ENCODE results near the gene HSDL1. TPM values are rescaled to one million over a fixed set of nuclear protein-coding genes. Genes with fewer than 3 reads are reported as not detected.
"Not testable (repeated sequence)": the region's sequence is repeated elsewhere in the genome, so short reads cannot be mapped to it uniquely, and the experiment has no call there.

HSDL1 gene
- total RNA-seq, 1 donor from 2014 or later, result 15.3 TPM

- Mint-ChIP-seq H3K4me3 (no peak overlapping the region), H3K27ac (no peak overlapping the region)
- ATAC-seq (ENCODE audit: low read depth), result no peak
Measured at GRCh38 chr16:84121007-84121406, 24.0 kb downstream of the HSDL1 start.

GRCh38 chr16:84120023-84120422 lies 25.0 kb downstream of the HSDL1 start:
- peaks cover 30% of the 10 kb centered on the region for H3K4me1 Mint-ChIP-seq
- peaks cover 19% of the 10 kb centered on the region for H3K36me3 Mint-ChIP-seq (ENCODE audit: low read depth)
- H3K27me3 Mint-ChIP-seq, result no peaks in the 10 kb centered on the region
- DNase-seq, result no peak
- ChIA-PET CTCF (no interaction called here), POLR2A (interaction anchor here (4.9 kb wide), 1 partner anchor 24 kb away, joined by 47 read pairs; the partner anchor contains the start of genes DNAAF1 and HSDL1)
- no peaks in the 10 kb centered on the region for H3K9me3 Mint-ChIP-seq
- TF ChIP-seq CTCF (IDR thresholded peaks at IDR 0.05), result no peak
- ATAC-seq (ENCODE audit: low read depth), result no peak
- intact Hi-C loops (cut with micrococcal nuclease), result no loop called here
- no peak overlapping the region for H3K4me3 Mint-ChIP-seq
- no peak overlapping the region for H3K27ac Mint-ChIP-seq

More at GRCh38 chr16:84121007-84121406, 24.0 kb downstream of the HSDL1 start:
- ChIA-PET POLR2A (no interaction called here), CTCF (no interaction called here)
- no peak for DNase-seq
- Mint-ChIP-seq H3K4me1 (peaks cover 24% of the 10 kb centered on the region), H3K36me3 (ENCODE audit: low read depth) (peaks cover 20% of the 10 kb centered on the region), H3K27me3 (no peaks in the 10 kb centered on the region), H3K9me3 (no peaks in the 10 kb centered on the region)
- intact Hi-C loops (cut with micrococcal nuclease), result no loop called here
- TF ChIP-seq CTCF (IDR thresholded peaks at IDR 0.05), result no peak

GRCh38 chr16:84119368-84119767 lies 25.6 kb downstream of the HSDL1 start:
- no peak for DNase-seq
- H3K9me3 Mint-ChIP-seq, result no peaks in the 10 kb centered on the region
- ATAC-seq (ENCODE audit: low read depth), result no peak
- POLR2A ChIA-PET, result interaction anchor here (0.6 to 4.9 kb wide), 2 partner anchors 25 to 208 kb away, joined by 5 to 47 read pairs; partner anchors contain the start of genes DNAAF1 and HSDL1
- no peaks in the 10 kb centered on the region for H3K27me3 Mint-ChIP-seq
- H3K27ac Mint-ChIP-seq, result no peak overlapping the region
- peaks cover 26% of the 10 kb centered on the region for H3K4me1 Mint-ChIP-seq
- peaks cover 17% of the 10 kb centered on the region for H3K36me3 Mint-ChIP-seq (ENCODE audit: low read depth)
- CTCF ChIA-PET, result interaction anchor here (1.6 kb wide), 1 partner anchor 67 kb away, joined by 6 read pairs; the partner anchor contains the start of gene TAF1C
- intact Hi-C loops (cut with micrococcal nuclease), result no loop called here
- H3K4me3 Mint-ChIP-seq, result no peak overlapping the region
- TF ChIP-seq CTCF (IDR thresholded peaks at IDR 0.05), result no peak

GRCh38 chr16:84118315-84118714 lies 26.7 kb downstream of the HSDL1 start:
- POLR2A ChIA-PET, result interaction anchor here (0.6 to 4.9 kb wide), 2 partner anchors 15 to 26 kb away, joined by 3 to 47 read pairs; partner anchors contain the start of genes DNAAF1 and HSDL1
- ATAC-seq (ENCODE audit: low read depth); H3K27me3 Mint-ChIP-seq; H3K9me3 Mint-ChIP-seq; H3K27ac Mint-ChIP-seq; DNase-seq; intact Hi-C loops (cut with micrococcal nuclease): not testable (repeated sequence)
- Mint-ChIP-seq H3K4me3 (peak overlapping the region; percentile 46), H3K36me3 (ENCODE audit: low read depth) (peaks cover 16% of the 10 kb centered on the region), H3K4me1 (peaks cover 25% of the 10 kb centered on the region)
- CTCF ChIA-PET, result interaction anchor here (1.6 to 3.6 kb wide), 2 partner anchors 30 to 68 kb away, joined by 6 to 17 read pairs; partner anchors contain the start of gene TAF1C

- peaks cover 9% of the 10 kb centered on the region for H3K36me3 Mint-ChIP-seq (ENCODE audit: low read depth)
- CTCF ChIA-PET, result interaction anchor here (0.9 to 3.6 kb wide), 7 partner anchors 15 to 70 kb away, joined by 3 to 17 read pairs (median 6); partner anchors contain the start of gene TAF1C
Measured at GRCh38 chr16:84117494-84117843, 27.5 kb downstream of the HSDL1 start.

More at GRCh38 chr16:84117494-84117843, 27.5 kb downstream of the HSDL1 start:
- intact Hi-C loops (cut with micrococcal nuclease), result no loop called here
- POLR2A ChIA-PET, result interaction anchor here (1.0 to 4.9 kb wide), 11 partner anchors 12 to 489 kb away, joined by 3 to 47 read pairs (median 6); partner anchors contain the start of genes DNAAF1, HSBP1, HSDL1 and MLYCD
- Mint-ChIP-seq H3K27me3 (no peaks in the 10 kb centered on the region), H3K4me3 (peak overlapping the region; percentile 92), H3K9me3 (no peaks in the 10 kb centered on the region), H3K27ac (peak overlapping the region; percentile 87), H3K4me1 (peaks cover 25% of the 10 kb centered on the region)
- ATAC-seq (ENCODE audit: low read depth) (no peak), DNase-seq (no peak)
- no peak for TF ChIP-seq CTCF (IDR thresholded peaks at IDR 0.05)

Data from activated B cell treated with CpG ODN at 0.5 μM for 24 hours (primary cell).